GM23338 (cell line): ENCODE results near the gene R3HDML. TPM values are rescaled to one million over a fixed set of nuclear protein-coding genes. Genes with fewer than 3 reads are reported as not detected.

Source experiments
- ATAC-seq: fragments of 200-7000 bp; cut with Tn5 transposase; 3 replicates; pipeline ENCODE4 v1.9.1; 2020
- DNase-seq: peaks from one replicate; pipeline ENCODE4 v3.0.0-alpha.2; 2015; ENCODE audit warnings: low spot score
- H2AFZ ChIP-seq: fragments of 200-600 bp; sonication (generic); 2 replicates; pipeline ENCODE4 v1.8.0; 2016; ENCODE audit warnings: antibody characterized with exemption, mild to moderate bottlenecking, moderate library complexity
- H3F3A ChIP-seq: fragments of 200-600 bp; sonication (generic); replicated peaks from 2 replicates; pipeline ENCODE4 v1.8.0; 2017; ENCODE audit warnings: antibody characterized with exemption, mixed run types, low read depth
- H3K27ac ChIP-seq: fragments of 200-600 bp; sonication (generic); 2 replicates; pipeline ENCODE4 v1.6.1; 2016; ENCODE audit warnings: low read depth
- H3K27me3 ChIP-seq: fragments of 200-600 bp; sonication (generic); 2 replicates; pipeline ENCODE4 v1.8.0; 2016; ENCODE audit warnings: mild to moderate bottlenecking, mixed run types, moderate library complexity; ENCODE audit not compliant: insufficient read depth
- H3K36me3 ChIP-seq: fragments of 200-600 bp; sonication (generic); 2 replicates; pipeline ENCODE4 v1.8.0; 2016; ENCODE audit warnings: mild to moderate bottlenecking; ENCODE audit not compliant: insufficient read depth
- H3K4me1 ChIP-seq: fragments of 200-600 bp; sonication (generic); 2 replicates; pipeline ENCODE4 v1.8.0; 2016; ENCODE audit warnings: mild to moderate bottlenecking, moderate library complexity; ENCODE audit not compliant: insufficient read depth
- H3K4me2 ChIP-seq: fragments of 200-600 bp; sonication (generic); 2 replicates; pipeline ENCODE4 v1.7.1; 2017; ENCODE audit warnings: mixed run types
- H3K4me3 ChIP-seq: fragments of 200-600 bp; sonication (generic); 2 replicates; pipeline ENCODE4 v1.6.1; 2016; ENCODE audit warnings: mixed run types
- H3K79me2 ChIP-seq: fragments of 200-600 bp; sonication (generic); replicated peaks from 2 replicates; pipeline ENCODE4 v1.8.0; 2017; ENCODE audit warnings: mild to moderate bottlenecking; ENCODE audit not compliant: insufficient read depth
- H3K9me2 ChIP-seq: fragments of 200-600 bp; sonication (generic); 2 replicates; pipeline ENCODE4 v1.8.0; 2017; ENCODE audit not compliant: insufficient read depth
- H4K20me1 ChIP-seq: fragments of 200-600 bp; sonication (generic); replicated peaks from 2 replicates; pipeline ENCODE4 v1.8.0; 2017; ENCODE audit warnings: mild to moderate bottlenecking; ENCODE audit not compliant: insufficient read depth
- H3K27ac Mint-ChIP-seq: 2 replicates; pipeline ENCODE4 v1.8.0; 2020; ENCODE audit warnings: inconsistent platforms, mild to moderate bottlenecking, moderate library complexity, mixed read lengths
- H3K27me3 Mint-ChIP-seq: 3 replicates; pipeline ENCODE4 v1.8.0; 2022; ENCODE audit warnings: low read depth, mild to moderate bottlenecking, moderate library complexity, mixed read lengths, inconsistent platforms; ENCODE audit not compliant: insufficient read depth, poor library complexity
- H3K36me3 Mint-ChIP-seq: 3 replicates; pipeline ENCODE4 v1.8.0; 2021; ENCODE audit warnings: low read depth, mild to moderate bottlenecking, inconsistent platforms, moderate library complexity, mixed read lengths
- H3K4me1 Mint-ChIP-seq: 3 replicates; pipeline ENCODE4 v1.8.0; 2020; ENCODE audit warnings: mild to moderate bottlenecking, inconsistent platforms, mixed read lengths
- H3K4me3 Mint-ChIP-seq: 3 replicates; pipeline ENCODE4 v1.8.0; 2021; ENCODE audit warnings: moderate library complexity, mild to moderate bottlenecking, inconsistent platforms, mixed read lengths
- H3K9me3 Mint-ChIP-seq: 3 replicates; pipeline ENCODE4 v1.8.0; 2020; ENCODE audit warnings: moderate library complexity, mild to moderate bottlenecking, inconsistent platforms, mixed read lengths
- CREB1 ChIP-seq: fragments of 250-450 bp; sonication (Bioruptor Pico); IDR thresholded peaks from 2 replicates; pipeline ENCODE4 v1.5.0; 2020; ENCODE audit warnings: low read depth, mild to moderate bottlenecking, moderate library complexity
- CTCF ChIP-seq, 2 experiments: fragments of 200-600 bp in 1 of 2; sonication (generic) in 1 of 2; conservative IDR thresholded peaks; 2 replicates each; pipeline versions ENCODE4 v1.5.1 to v1.6.1; 2016 to 2017; ENCODE audit warnings: antibody characterized with exemption in 2 of 2, low read depth in 2 of 2, mild to moderate bottlenecking in 2 of 2, moderate library complexity in 1 of 2
- EZH2 ChIP-seq: fragments of 200-600 bp; sonication (generic); IDR thresholded peaks from one replicate; pipeline ENCODE4 v1.8.0; 2017; ENCODE audit warnings: antibody characterized with exemption, mild to moderate bottlenecking, low read depth; ENCODE audit not compliant: unreplicated experiment
- EZH2phosphoT487 ChIP-seq: fragments of 200-600 bp; sonication (generic); IDR thresholded peaks from one replicate; pipeline ENCODE4 v1.8.1; 2018; ENCODE audit warnings: antibody characterized with exemption; ENCODE audit not compliant: unreplicated experiment
- JUNB ChIP-seq: IDR thresholded peaks from one replicate; pipeline ENCODE4 v1.6.1; 2016; ENCODE audit warnings: antibody characterized with exemption; ENCODE audit not compliant: unreplicated experiment
- NANOG ChIP-seq: IDR thresholded peaks from 2 replicates; pipeline ENCODE4 v1.6.1; 2016; ENCODE audit warnings: antibody characterized with exemption, borderline replicate concordance
- POLR2AphosphoS5 ChIP-seq: IDR thresholded peaks from 2 replicates; pipeline ENCODE4 v1.6.1; 2016; ENCODE audit warnings: antibody characterized with exemption, low read depth
- REST ChIP-seq: IDR thresholded peaks from one replicate; pipeline ENCODE4 v1.6.1; 2018; ENCODE audit warnings: antibody characterized with exemption; ENCODE audit not compliant: unreplicated experiment
- STAT1 ChIP-seq: IDR thresholded peaks from one replicate; pipeline ENCODE4 v1.6.1; 2016; ENCODE audit warnings: antibody characterized with exemption; ENCODE audit not compliant: unreplicated experiment
- ZNF114 ChIP-seq: fragments of 250-450 bp; sonication (Bioruptor Pico); IDR thresholded peaks from 2 replicates; pipeline ENCODE4 v1.5.0; 2020; ENCODE audit warnings: mild to moderate bottlenecking, moderate library complexity
- ZNF331 ChIP-seq: fragments of 250-450 bp; sonication (Bioruptor Pico); IDR thresholded peaks from 2 replicates; pipeline ENCODE4 v1.5.0; 2020; ENCODE audit warnings: low read depth, mild to moderate bottlenecking, moderate library complexity
- ZNF462 ChIP-seq: fragments of 250-450 bp; sonication (Bioruptor Pico); IDR thresholded peaks from 2 replicates; pipeline ENCODE4 v1.5.0; 2020; ENCODE audit warnings: mild to moderate bottlenecking, moderate library complexity
- polyA plus RNA-seq: library from polyadenylated mRNA; unstranded; fragments of >200 nt; fragmentation: Nextera tagmentation; extraction: Ambion mirVana; gene quantifications from 2 replicates; pipeline ENCODE4 v1.2.1, GENCODE V29; 2016
- total RNA-seq: library from RNA; depleted of rRNA; stranded (reverse); fragments of >200 nt; shearing (Covaris generic); gene quantifications from 2 replicates; pipeline ENCODE4 v1.2.3, GENCODE V29; 2014
- TF ChIP-seq, protein P1 (sequence below): IDR thresholded peaks from 2 replicates; pipeline ENCODE4 v1.6.1; 2016; ENCODE audit warnings: antibody characterized with exemption

R3HDML gene
- total and polyA plus RNA-seq, 2 experiments from 2014 or later, result not detected

DNA sequence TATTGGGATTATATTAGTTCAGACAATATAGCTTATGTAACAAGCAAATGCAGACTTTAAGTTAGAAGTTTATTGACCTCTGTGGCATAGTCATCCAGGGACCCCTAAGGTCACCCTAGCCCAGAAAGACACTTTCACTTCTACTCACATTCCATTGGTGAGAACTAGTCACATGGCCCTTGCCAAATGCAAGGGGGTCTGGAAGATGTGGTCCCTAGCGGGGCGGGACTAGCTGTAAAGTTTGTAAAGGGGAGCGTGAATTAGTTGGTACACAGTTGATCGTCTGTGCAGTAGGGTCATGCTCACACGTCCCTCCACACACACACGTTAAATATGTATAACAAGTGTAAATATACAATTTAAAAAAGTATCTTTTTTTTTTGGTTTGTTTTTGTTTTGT is 27.9 kb downstream of the R3HDML start:
- Histone ChIP-seq H3K79me2 (no peaks in the 10 kb centered on the region), H3F3A (no peaks in the 10 kb centered on the region), H4K20me1 (no peaks in the 10 kb centered on the region), H3K4me2 (no peak overlapping the region), H3K9me2 (no peaks in the 10 kb centered on the region), H3K36me3 (no peaks in the 10 kb centered on the region), H2AFZ (no peak overlapping the region), H3K27me3 (no peaks in the 10 kb centered on the region), H3K4me3 (no peak overlapping the region), H3K4me1 (no peaks in the 10 kb centered on the region), H3K27ac (no peak overlapping the region)
- Mint-ChIP-seq H3K4me3 (no peak overlapping the region), H3K27me3 (peaks cover 3% of the 10 kb centered on the region), H3K27ac (no peak overlapping the region), H3K36me3 (no peaks in the 10 kb centered on the region), H3K4me1 (no peaks in the 10 kb centered on the region), H3K9me3 (no peaks in the 10 kb centered on the region)
- ATAC-seq (no peak), DNase-seq (no peak)
- no peak for TF ChIP-seq EZH2
- TF ChIP-seq ZNF462, result no peak
- no peak for TF ChIP-seq NANOG
- TF ChIP-seq EZH2phosphoT487, result no peak
- TF ChIP-seq CREB1 (CRISPR knock-in tag), result no peak
- TF ChIP-seq CTCF (conservative IDR thresholded peaks at IDR 0.05; ENCODE audit: low read depth in 2 of 2), result no peak
- TF ChIP-seq ZNF114 (CRISPR knock-in tag), result no peak
- TF ChIP-seq REST, result no peak
- TF ChIP-seq ZNF331, result no peak
- TF ChIP-seq, protein P1, sequence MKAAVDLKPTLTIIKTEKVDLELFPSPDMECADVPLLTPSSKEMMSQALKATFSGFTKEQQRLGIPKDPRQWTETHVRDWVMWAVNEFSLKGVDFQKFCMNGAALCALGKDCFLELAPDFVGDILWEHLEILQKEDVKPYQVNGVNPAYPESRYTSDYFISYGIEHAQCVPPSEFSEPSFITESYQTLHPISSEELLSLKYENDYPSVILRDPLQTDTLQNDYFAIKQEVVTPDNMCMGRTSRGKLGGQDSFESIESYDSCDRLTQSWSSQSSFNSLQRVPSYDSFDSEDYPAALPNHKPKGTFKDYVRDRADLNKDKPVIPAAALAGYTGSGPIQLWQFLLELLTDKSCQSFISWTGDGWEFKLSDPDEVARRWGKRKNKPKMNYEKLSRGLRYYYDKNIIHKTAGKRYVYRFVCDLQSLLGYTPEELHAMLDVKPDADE, result no peak
- no peak for TF ChIP-seq JUNB
- no peak for TF ChIP-seq POLR2AphosphoS5
- TF ChIP-seq STAT1, result no peak
